Ureter (tissue), 1 donor: ENCODE data around the gene HAPLN2. TPM values are rescaled to one million over a fixed set of nuclear protein-coding genes. Genes with fewer than 3 reads are reported as not detected.

Source experiments
- DNase-seq: peaks from one replicate; pipeline ENCODE4 v3.0.0-alpha.2; 2020; ENCODE audit warnings: low spot score
- total RNA-seq: library from RNA; stranded (reverse); gene quantifications from one replicate; pipeline ENCODE4 v1.2.4, GENCODE V29; 2023
- donor health status: DM: yes; HTN: yes; CAD: no.

Gene HAPLN2
- total RNA-seq, 1 donor from 2014 or later, result 5.6 TPM

DNA sequence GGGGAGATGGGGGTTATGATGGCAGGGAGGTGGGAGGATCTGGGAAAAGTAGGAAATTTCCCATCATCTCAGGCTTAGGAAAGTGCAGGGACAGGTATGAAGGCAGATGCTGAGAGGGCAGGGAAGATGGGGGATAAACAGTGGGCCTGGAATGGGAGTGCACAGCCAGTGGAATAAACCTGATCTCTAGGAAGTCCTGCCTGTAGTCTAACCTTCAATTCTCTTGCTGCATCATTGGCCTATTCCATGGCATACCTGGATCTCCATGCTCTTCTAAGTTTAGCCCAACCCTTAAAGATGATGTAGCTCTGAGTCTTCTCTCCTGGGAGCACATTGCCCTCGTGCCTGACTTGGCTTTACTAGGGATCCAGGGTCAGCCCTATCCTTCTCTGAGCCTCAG lies 25.4 kb downstream of the HAPLN2 start:
- no peak for DNase-seq

DNA sequence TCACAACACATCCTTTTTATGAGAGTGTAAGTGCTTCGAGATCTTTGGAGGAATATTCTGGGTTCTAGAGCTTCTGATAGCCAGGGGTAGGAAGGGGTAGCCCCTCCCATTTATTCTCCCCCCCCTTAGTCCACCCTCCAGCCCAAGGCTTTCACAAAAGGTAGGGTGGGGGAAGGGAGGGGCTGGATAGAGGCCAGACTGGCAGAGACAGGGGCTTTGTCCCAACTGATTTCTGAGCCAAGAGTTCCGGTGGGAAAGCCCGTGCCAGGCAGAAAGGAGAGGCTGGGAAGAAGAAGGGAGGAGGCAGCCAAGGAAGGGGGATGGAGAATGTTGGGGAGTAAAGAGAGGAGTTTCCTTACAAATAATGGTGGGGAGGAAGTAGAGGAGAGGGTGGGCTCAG lies 25.8 kb downstream of the HAPLN2 start:
- DNase-seq, result no peak

DNA sequence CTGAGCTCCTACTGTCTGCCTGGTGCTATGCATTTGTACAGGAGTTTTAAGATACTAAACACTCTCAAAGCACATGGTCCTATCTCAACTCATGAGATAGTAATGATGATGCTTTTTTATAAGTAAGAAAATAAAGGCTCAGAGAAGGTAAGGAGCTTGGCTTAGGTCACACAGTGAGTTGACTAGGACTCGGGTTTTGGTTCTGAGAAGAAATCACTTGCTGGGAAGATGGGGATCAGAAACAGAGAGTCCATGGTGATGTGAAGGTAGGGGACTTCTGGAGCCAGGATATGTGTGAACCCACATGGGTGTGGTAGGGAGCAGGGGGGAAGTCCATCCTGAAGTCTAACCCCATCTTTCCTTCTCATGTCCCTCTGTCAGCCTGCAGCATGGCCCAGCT lies 26.5 kb downstream of the HAPLN2 start:
- DNase-seq, result no peak

DNA sequence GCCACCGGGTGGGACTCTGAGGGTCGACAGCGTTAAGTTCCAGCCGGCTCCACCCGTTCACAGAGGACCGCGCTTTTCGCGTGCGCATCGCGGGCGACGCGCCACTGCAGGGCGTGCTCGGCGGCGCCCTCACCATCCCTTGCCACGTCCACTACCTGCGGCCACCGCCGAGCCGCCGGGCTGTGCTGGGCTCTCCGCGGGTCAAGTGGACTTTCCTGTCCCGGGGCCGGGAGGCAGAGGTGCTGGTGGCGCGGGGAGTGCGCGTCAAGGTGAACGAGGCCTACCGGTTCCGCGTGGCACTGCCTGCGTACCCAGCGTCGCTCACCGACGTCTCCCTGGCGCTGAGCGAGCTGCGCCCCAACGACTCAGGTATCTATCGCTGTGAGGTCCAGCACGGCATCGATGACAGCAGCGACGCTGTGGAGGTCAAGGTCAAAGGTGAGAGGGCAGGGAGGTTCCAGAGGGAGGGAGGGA lies 27.6 kb downstream of the HAPLN2 start:
- no peak for DNase-seq

DNA sequence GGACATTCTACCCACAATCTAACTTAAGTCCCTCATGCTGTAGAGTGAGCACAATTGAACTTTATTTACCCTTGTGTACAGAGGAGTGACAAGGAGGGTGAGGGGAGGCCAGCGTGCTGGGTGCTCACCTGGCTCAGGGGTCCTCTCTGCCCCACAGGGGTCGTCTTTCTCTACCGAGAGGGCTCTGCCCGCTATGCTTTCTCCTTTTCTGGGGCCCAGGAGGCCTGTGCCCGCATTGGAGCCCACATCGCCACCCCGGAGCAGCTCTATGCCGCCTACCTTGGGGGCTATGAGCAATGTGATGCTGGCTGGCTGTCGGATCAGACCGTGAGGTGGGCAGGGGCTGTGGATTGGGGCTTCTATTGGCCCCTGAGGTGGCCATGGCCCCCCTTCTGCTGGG lies 28.1 kb downstream of the HAPLN2 start:
- no peak for DNase-seq

DNA sequence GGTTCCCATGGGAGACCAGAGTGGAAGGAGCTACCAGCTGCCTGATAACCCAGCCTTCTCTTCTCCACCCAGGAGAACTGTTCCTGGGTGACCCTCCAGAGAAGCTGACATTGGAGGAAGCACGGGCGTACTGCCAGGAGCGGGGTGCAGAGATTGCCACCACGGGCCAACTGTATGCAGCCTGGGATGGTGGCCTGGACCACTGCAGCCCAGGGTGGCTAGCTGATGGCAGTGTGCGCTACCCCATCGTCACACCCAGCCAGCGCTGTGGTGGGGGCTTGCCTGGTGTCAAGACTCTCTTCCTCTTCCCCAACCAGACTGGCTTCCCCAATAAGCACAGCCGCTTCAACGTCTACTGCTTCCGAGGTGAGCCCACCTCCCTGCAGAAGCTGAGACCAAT lies 29.3 kb downstream of the HAPLN2 start:
- no peak for DNase-seq

DNA sequence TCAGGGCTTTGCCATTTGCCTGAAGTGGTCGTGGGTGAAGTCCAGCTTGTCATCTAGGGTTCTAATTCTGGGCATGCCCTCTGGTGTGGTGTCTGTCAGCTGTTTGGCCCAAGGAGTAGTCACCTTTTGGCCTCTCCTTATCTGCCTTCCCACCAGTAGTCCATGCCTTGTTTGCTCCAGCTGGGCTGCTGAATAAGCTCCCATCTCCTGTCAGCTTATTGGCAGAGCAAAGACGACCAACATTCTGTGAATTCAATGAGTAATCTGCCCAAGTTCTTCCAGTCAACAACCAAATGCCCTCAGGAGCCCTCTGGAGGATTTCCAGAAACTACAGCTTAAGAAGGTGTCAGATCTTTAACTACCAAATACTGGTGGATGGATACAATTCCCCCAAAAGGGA lies 29.7 kb downstream of the HAPLN2 start:
- DNase-seq, result no peak

DNA sequence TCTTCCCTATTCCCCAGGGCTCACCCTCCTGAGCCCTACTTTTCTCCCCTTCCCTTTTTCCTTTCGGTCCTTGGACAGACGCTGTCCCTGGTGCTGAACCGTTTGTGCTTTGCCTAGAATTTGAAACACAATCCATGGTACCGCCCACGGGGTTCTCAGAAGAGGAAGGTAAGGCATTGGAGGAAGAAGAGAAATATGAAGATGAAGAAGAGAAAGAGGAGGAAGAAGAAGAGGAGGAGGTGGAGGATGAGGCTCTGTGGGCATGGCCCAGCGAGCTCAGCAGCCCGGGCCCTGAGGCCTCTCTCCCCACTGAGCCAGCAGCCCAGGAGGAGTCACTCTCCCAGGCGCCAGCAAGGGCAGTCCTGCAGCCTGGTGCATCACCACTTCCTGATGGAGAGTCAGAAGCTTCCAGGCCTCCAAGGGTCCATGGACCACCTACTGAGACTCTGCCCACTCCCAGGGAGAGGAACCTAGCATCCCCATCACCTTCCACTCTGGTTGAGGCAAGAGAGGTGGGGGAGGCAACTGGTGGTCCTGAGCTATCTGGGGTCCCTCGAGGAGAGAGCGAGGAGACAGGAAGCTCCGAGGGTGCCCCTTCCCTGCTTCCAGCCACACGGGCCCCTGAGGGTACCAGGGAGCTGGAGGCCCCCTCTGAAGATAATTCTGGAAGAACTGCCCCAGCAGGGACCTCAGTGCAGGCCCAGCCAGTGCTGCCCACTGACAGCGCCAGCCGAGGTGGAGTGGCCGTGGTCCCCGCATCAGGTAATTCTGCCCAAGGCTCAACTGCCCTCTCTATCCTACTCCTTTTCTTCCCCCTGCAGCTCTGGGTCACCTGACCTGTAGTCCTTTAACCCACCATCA lies 33.1 kb downstream of the HAPLN2 start:
- DNase-seq, result no peak

DNA sequence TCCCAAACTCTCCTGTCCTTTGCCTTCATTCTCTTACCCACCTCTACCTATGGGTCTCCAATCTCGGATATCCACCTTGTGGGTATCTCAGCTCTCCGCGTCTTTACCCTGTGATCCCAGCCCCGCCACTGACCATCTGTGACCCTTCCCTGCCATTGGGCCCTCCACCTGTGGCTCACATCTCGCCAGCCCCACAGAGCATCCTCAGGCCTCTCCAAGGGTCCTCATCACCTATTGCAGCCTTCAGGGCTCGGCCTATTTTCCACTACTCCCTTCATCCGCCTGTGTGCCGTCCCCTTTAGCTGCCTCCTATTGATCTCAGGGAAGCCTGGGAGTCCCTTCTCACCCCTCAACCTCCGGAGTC lies 33.8 kb downstream of the HAPLN2 start:
- no peak for DNase-seq

DNA sequence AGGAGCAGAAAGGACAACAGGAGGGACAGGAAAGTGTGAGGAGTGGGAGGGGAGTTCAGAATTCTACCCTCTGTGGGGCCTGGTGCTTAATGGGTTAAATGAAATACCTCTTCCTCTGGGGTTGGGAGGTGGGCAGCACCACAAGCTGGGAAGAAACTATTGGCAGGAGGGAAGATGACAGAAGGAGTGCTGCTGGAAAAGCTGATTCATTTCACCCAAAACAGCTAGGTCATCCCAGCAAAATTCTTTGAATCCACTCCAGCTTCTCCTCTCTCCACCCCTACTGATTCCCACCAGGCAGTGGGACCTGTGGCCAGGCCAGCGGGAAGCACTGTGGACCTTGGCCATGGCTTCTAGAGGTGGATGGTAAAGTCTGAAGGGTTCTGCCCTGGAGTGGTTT lies 35.5 kb downstream of the HAPLN2 start:
- no peak for DNase-seq

DNA sequence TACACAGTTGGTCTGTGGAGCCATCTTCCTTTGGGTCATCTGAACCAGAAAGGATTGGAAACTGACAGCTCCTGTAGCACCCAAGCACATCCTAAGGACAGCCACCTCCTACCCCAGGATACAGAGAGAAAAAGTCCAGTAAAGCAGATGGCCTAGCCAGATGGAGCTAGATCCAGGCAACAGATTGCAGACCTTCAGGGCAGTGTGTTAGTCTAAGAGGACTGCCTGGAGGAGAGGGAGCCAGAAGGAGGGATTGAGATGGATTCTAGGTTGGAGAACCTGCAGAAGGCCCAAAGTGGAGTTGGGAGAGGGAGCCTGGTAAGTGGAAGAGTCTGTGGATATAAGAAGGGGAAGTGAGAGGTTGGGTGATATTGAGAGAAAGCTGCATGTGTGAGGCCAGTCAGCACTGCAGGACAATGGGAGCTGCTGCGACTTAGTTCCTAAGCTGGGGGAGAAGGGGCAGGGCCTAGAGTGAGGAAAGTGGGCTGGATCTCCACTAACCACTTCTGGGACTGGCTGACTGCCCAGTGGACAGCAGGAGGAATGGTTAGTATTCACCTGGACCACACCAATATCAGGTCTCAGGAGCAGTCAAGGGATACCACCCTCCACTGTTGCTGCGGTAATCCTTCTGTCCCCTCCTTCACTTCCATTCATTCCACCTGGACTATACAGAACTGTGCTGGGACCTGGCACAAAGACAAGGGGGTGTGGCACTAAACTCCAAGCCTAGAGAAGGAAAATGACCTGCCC lies 36.1 kb downstream of the HAPLN2 start:
- DNase-seq, result no peak

DNA sequence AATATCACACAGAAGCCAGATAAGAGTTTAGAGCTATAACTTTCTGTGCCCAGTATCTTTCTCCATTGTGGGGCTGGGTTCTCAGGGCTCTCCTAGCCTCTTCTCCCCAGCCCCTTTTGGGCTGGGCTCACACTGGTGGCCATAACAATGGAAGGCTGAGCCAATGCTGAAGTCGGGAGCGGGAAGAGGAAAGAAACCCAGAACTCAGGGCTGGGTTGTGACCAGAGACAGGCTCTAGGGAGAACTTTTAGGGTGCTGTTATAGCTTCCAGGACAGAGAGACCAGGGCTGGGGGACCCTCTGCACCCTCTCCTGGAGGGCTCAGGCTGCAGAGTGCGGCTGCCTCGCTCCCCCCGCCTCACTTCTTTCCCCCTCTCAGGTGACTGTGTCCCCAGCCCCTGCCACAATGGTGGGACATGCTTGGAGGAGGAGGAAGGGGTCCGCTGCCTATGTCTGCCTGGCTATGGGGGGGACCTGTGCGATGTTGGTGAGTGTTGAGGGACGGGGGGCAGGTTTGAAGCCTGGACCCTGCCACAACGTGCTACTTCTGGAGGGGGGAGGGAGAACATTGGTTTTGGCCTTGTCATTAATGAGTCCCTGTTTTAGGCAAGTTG lies 36.8 kb downstream of the HAPLN2 start:
- no peak for DNase-seq

DNA sequence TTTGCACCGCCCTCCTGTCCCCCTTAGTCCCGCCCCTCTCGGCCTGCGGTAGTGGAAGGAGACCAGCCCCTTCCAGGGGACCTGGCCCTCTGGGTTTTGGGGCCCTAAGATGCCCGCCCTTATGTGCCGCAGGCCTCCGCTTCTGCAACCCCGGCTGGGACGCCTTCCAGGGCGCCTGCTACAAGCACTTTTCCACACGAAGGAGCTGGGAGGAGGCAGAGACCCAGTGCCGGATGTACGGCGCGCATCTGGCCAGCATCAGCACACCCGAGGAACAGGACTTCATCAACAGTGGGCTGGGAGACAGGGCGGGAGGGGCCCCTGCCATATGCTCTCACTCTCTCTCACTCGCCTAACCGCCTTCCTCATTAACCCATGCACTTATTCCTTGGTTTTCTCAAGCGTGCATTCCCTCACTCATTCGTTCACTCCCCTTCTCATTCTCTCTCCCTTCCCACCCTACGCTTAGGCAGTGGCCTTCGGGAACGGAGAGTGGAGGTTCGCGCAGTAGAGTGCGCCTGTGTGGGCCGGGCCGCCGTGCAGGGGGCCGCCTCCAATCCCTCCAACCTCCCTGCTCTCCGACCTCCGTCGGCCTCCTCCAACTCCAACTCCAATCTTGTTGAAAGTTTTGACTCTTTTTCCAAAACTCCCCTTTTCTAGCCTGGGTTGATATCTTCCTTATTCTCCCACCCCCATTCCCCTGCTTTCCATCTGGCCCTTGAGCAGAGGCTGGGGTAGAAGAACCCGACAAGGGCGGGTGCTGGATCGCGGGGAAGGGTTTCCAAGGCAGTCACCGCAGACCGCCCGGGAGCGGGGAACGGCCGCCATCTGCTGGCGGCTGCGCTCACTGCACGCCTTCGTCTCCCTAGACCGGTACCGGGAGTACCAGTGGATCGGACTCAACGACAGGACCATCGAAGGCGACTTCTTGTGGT lies 37.9 kb downstream of the HAPLN2 start:
- peak; percentile 81 for DNase-seq

DNA sequence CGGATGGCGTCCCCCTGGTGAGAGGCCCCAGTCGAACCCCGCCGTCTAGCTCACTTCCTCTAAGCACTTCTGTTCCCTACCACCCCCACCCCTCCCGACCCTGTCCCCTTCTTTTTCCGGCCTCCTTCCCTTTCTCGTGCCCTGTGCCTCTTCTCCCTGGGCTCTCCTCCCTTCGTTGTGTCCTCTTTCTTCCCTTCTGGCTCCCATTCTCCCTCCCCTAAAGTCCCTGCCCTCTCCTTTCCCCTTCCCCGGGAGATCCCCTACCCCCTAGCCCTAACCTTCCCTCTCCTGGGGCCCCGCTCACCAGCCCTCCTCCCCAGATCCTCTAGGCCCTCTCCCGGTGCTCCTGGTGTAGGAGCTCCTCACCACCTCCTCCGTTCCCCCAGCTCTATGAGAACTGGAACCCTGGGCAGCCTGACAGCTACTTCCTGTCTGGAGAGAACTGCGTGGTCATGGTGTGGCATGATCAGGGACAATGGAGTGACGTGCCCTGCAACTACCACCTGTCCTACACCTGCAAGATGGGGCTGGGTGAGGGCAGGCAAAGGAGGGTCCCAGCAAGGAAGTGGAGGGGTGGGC lies 38.6 kb downstream of the HAPLN2 start:
- DNase-seq, result no peak

DNA sequence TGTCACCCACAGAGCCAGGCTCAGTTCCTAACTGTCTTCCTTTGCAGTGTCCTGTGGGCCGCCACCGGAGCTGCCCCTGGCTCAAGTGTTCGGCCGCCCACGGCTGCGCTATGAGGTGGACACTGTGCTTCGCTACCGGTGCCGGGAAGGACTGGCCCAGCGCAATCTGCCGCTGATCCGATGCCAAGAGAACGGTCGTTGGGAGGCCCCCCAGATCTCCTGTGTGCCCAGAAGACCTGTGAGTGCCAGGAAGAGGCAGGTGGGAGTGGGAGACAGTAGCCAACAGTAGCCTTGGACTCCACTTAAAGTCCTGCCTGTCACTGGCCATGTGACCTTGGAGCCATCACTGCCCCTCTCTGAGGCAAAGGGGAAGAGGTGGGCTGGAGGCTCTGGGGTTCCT lies 39.3 kb downstream of the HAPLN2 start:
- no peak for DNase-seq

DNA sequence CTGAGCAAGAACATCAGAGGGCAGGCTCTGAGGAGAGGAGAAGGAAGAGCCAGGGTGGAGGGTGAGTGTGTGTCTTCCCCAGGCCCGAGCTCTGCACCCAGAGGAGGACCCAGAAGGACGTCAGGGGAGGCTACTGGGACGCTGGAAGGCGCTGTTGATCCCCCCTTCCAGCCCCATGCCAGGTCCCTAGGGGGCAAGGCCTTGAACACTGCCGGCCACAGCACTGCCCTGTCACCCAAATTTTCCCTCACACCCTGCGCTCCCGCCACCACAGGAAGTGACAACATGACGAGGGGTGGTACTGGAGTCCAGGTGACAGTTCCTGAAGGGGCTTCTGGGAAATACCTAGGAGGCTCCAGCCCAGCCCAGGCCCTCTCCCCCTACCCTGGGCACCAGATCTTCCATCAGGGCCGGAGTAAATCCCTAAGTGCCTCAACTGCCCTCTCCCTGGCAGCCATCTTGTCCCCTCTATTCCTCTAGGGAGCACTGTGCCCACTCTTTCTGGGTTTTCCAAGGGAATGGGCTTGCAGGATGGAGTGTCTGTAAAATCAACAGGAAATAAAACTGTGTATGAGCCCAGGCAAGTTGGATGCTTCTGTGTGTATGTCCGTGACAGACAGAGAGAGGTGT lies 39.8 kb downstream of the HAPLN2 start:
- no peak for DNase-seq

DNA sequence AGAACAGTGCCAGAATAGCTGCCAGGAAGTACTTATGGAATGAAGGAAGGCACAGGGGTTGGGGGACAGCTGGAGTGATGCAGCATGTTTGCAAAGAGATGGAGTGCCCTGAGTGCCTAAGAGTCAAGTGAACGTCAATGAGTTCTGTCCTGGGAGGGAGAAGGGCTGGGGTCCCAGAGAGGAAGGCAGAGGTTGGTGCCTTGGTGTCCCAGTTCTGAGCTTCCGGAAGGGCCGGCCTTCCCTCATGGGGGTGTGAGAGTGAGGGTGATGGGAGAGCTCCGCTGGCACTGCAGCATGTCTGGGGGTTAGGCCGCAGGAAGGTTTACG lies 40.4 kb downstream of the HAPLN2 start:
- no peak for DNase-seq

DNA sequence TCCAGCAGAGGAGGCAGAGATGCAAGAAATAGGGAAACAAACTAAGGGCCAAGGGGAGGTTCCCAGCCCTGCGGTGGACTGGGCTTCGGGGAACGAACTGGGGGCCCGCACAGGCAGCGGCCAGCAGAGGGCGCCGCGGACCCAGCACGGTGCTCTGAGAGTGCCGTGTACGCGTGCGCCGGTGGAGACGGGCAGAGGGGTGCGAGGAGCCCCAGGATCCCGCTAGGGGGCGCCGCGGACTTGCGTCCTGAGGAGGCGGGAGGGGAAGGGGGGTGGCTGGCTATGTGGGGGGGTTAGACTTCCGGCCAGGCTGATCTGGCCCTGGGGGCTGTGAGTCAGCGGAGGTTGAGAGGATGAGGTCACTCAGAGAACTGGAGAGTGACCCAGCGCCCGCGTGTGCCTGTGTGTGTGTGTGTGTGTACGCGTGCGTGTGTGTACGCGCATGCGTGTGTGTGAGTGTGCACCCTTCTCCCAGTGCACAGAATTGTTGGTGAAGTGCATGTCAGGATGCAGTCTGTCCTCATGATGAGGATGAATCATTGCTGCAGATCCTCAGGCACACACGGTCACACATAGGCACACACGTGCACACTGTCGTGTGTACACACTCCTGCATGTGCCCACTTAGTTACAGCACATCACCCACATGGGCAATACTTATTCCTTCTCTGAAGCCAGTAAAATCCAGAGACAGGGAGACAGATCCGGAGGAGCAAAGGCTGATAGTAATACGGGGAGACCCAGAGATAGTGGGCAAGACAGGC lies 41.0 kb downstream of the HAPLN2 start:
- DNase-seq, result peak; percentile 96

DNA sequence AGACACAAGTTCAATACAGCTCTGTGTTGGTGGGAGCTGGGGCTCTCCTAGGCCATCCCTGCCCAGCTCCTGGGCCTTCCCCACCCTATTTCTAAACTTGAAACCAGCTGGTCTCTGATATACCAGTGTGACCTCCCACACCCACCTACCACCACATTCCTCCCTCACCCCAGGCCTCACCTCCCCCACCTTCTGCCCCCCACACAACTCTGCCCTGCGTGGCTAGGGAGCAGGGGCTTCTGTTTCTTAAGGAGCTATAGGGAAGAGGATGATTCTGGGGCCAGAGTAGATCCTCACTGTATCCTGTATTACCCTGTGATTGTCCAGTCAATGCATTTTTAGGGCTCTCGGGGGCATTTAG lies 41.5 kb downstream of the HAPLN2 start:
- no peak for DNase-seq
